ENCODE measurements around the gene TRPV3.

Gene TRPV3

DNA sequence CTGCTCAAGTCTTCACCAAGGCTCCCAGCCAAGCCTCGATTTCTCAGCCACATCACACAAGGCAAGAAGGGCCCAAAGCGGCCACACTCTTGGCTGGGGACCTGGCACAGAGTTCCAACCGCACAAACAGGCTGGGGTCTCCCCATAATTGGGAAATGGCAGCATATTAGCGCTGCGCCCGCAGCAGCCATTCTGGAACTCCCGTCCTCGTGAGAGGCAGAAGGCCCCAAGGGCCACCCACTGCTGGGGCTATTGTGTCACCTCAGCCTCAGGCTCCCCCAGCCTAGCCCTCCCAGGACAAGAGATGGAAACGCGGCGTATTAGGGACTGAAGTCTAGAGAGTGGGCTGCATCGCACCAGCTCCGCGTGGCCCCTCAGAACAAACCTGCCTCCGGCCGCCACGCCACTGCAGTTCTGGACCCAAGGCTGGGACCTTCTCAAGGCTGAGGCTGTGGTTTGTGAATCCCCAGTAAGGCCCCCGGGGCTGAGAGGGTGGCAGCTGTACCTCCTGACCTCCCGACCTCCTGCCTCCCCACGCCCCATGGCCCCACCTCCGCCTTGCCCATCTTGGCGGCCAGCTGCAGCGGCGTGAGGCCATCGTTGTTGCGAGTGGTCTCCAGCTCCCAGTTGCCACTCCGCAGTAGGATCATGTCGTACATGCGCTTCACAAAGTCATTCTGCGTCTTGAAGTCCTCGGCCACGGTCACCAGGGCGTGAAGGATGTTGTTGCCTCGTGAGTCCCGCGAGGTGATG lies 25.3 kb downstream of the TRPV3 start:
- peaks cover 13% of the 10 kb centered on the region for H3K4me1 ChIP-seq (ENCODE audit: control insufficient read depth, insufficient read depth, low read length)
- H3K4me3 ChIP-seq (ENCODE audit: low read length in 2 of 2): no peak overlapping the region
- no peak overlapping the region for H3K9ac ChIP-seq (ENCODE audit: low read length in 2 of 2)
- H3K36me3 ChIP-seq (ENCODE audit: control insufficient read depth in 2 of 2, insufficient read depth in 2 of 2, low read length in 2 of 2): no peaks in the 10 kb centered on the region
- no peaks in the 10 kb centered on the region for H3K9me3 ChIP-seq (ENCODE audit: control insufficient read depth in 2 of 2, low read length in 2 of 2)
- peaks cover 10 to 12% of the 10 kb centered on the region in 2 donors for H3K27me3 ChIP-seq (ENCODE audit: control insufficient read depth in 1 of 2, insufficient read depth in 2 of 2, low read length in 2 of 2)
- no peak overlapping the region for H3K27ac ChIP-seq (ENCODE audit: low read length)

DNA sequence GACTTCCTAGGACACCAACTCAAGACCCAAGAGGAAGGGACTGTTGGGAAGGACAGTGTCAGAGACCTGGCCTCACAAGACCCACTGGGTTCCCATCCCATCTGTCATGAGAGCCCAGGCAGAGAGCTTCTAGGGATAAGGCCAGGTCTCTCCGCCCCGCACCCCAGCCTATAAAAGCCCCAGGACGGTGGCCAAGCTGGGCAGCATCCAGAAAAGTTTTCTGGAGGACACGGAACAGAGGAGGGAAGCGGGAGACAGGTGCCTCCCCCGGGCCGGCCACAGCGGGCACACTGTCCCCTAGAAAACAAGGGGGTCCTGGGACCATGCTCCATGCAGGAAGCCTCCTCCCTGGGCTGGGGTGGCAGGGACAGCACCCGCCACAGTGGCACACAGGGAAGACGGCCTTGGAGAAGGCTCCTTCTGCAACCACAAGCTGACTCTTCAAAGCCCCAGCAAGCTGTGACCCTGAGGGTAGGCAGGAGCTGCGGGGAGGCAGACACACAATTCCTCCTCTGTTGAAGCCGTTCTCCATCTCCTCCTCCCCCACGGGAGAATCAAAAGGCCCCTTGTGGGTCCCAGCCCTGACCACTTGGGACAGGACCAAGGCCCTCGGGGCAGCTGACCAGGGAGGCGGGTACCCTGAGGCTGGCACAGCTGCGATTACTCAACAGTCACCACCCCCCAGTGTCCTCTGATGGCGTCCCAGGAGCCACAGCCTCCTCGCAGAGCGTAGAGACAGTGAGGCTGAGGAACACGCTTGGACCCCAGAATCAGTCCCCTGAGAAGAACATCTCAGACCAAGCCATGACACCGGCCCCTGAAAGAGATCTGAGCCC lies 26.1 kb downstream of the TRPV3 start:
- Histone ChIP-seq H3K4me3 (ENCODE audit: low read length in 2 of 2) (no peak overlapping the region), H3K36me3 (ENCODE audit: control insufficient read depth in 2 of 2, insufficient read depth in 2 of 2, low read length in 2 of 2) (no peaks in the 10 kb centered on the region), H3K4me1 (ENCODE audit: control insufficient read depth, insufficient read depth, low read length) (peaks cover 13% of the 10 kb centered on the region), H3K27me3 (ENCODE audit: control insufficient read depth in 1 of 2, insufficient read depth in 2 of 2, low read length in 2 of 2) (peaks cover 10 to 12% of the 10 kb centered on the region in 2 donors), H3K9ac (ENCODE audit: low read length in 2 of 2) (no peak overlapping the region), H3K27ac (ENCODE audit: low read length) (no peak overlapping the region), H3K9me3 (ENCODE audit: control insufficient read depth in 2 of 2, low read length in 2 of 2) (no peaks in the 10 kb centered on the region)

DNA sequence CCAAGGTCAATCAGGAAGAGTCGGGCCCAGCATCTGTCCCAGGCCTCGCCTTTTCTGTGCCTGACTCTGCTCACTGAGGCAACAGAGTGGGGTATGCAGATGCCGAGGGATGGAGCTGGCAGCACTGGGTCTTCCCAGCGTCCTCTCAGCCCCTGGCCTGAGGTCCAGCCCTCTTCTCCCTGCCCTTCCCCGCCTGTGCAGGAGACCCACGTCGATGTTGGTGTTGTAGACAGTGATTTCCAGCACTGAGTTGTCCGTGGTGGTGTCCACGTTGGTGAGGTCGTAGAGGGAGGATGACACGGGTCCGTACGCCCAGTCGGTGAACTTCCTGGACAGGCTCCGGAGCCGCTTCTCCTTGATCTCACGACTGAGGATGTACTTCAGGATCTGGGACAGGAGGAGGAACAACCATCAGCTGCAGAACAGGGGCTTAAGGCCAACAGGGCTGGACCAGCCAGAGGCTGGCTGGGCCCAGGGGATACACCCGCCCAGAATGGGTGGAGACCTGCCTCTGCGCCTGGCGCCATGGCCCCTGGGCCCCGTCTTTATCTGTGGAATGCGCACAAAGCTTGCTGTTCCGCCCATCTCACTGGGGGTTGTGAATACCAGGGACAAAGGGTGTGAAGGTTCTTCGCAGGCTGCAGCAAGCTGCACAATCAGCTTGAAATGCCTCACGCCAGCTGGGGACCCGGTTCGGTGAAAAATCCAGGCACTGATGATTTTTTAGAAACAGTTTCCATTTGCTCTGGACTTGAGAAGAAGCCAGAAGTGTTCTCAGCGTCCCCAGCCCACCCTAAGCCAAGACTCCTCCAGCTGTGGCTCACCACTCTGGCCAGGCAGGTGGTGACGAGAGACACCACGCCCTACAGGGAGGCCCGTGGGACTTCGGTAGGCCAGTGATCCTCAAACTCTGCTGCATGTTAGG lies 27.5 kb downstream of the TRPV3 start:
- H3K27me3 ChIP-seq (ENCODE audit: control insufficient read depth in 1 of 2, insufficient read depth in 2 of 2, low read length in 2 of 2): peaks cover 8 to 12% of the 10 kb centered on the region in 2 donors
- no peak overlapping the region for H3K9ac ChIP-seq (ENCODE audit: low read length in 2 of 2)
- H3K36me3 ChIP-seq (ENCODE audit: control insufficient read depth in 2 of 2, insufficient read depth in 2 of 2, low read length in 2 of 2): no peaks in the 10 kb centered on the region
- peak overlapping the region in 1 of 2 donors; percentile 44 for H3K4me3 ChIP-seq (ENCODE audit: low read length in 2 of 2)
- H3K9me3 ChIP-seq (ENCODE audit: control insufficient read depth in 2 of 2, low read length in 2 of 2): no peaks in the 10 kb centered on the region
- peaks cover 9% of the 10 kb centered on the region for H3K4me1 ChIP-seq (ENCODE audit: control insufficient read depth, insufficient read depth, low read length)
- no peak overlapping the region for H3K27ac ChIP-seq (ENCODE audit: low read length)

DNA sequence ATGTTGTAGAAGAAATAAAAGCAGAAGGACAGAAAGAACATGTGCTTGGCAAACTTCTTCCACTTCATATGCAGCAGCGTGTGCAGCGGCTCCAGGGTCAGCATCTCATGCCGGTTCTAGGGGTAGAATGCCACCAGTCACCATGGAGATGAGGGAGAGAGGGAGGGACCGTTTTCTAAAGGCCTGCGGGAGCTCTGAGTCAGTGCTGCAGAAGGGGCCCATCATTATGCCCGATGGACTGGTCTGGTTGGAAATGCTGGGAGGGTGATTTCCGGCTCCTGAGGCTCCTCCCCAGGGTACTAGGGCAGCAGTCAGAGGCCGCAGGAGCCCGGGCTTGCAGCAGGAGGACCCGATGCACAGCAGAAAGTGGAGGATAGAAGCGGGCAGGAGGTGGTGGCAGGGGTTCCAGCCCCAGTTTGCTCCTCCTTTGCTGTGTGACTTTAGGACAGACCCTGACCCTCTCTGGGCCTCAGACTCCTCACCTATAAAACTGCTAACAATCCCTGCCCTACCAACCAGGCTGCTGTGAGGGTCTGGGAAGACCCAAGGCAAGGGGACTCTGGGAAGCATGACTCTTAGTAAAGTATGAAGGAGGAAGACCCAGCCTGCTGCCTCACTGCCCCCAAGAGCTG lies 28.6 kb downstream of the TRPV3 start:
- Histone ChIP-seq H3K9me3 (ENCODE audit: control insufficient read depth in 2 of 2, low read length in 2 of 2) (no peaks in the 10 kb centered on the region), H3K4me1 (ENCODE audit: control insufficient read depth, insufficient read depth, low read length) (peaks cover 9% of the 10 kb centered on the region), H3K9ac (ENCODE audit: low read length in 2 of 2) (no peak overlapping the region), H3K27me3 (ENCODE audit: control insufficient read depth in 1 of 2, insufficient read depth in 2 of 2, low read length in 2 of 2) (peaks cover 8% of the 10 kb centered on the region in 2 donors), H3K4me3 (ENCODE audit: low read length in 2 of 2) (no peak overlapping the region), H3K27ac (ENCODE audit: low read length) (no peak overlapping the region), H3K36me3 (ENCODE audit: control insufficient read depth in 2 of 2, insufficient read depth in 2 of 2, low read length in 2 of 2) (no peaks in the 10 kb centered on the region)

DNA sequence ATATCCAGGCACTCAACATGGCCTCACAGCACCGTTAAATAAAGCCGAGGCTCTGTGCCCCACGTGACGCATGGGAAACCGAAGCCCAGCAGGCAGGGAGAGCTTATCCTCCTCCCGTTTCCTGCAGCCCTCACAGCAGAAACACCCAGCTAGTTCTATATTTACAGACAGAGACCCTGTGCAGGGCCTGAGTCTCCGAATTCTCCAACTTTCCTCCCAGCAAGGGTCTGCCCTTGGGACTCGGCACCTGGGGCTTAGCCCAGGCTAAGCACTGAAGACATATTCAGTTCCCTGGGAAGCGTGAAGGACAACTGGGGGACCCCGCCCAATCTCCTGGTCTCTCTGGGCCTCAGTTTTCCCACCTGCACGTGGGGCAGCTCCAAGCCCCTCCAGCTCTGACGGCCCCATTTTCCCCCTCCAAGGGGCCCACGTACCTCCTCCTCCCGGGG lies 29.2 kb downstream of the TRPV3 start:
- H3K4me3 ChIP-seq (ENCODE audit: low read length in 2 of 2): no peak overlapping the region

DNA sequence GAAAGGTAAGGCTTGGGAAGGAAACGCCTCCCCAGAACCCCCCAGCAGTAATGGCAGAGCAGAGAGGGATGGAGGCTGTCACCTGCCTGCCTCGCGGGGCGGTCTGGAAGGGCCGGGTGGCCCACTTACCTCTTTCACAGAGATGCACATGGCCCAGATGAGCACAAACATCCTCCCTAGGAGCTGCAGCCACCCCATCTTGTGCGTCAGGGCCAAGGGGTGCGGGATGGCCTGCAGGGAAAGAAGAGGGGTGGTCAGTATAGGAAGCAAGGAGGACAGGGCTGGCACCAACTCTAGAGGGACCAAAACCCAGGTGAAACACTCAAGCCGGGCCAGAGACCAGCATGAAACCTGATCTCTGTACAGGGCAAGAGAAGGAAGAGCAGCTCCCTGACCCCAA lies 29.7 kb downstream of the TRPV3 start:
- no peak overlapping the region for H3K9ac ChIP-seq (ENCODE audit: low read length in 2 of 2)

More for the DNA sequence above, 29.2 kb downstream of the TRPV3 start:
- Histone ChIP-seq H3K9ac (ENCODE audit: low read length in 2 of 2) (no peak overlapping the region), H3K36me3 (ENCODE audit: control insufficient read depth in 2 of 2, insufficient read depth in 2 of 2, low read length in 2 of 2) (no peaks in the 10 kb centered on the region), H3K27me3 (ENCODE audit: control insufficient read depth in 1 of 2, insufficient read depth in 2 of 2, low read length in 2 of 2) (peaks cover 8% of the 10 kb centered on the region in 2 donors), H3K27ac (ENCODE audit: low read length) (no peak overlapping the region), H3K4me1 (ENCODE audit: control insufficient read depth, insufficient read depth, low read length) (peaks cover 9% of the 10 kb centered on the region), H3K9me3 (ENCODE audit: control insufficient read depth in 2 of 2, low read length in 2 of 2) (no peaks in the 10 kb centered on the region)

DNA sequence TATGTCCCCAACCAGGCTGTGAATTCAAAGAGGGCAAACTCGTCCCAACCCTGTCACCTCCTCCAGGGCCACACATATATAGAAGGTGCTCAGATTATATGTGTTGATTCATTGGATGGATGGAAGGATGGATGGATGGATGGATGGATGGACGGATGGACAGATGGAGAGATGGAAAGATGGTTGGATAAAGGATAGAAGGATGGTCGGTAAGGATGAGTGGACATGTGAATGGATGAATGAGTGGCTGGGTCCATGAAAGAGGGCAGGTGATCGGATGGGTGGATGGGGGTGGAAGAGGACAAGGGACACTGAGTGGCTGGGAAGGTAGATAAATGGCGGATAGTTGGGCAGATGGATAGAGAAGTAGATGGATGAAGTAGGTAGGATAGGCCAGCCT lies 30.1 kb downstream of the TRPV3 start:
- Histone ChIP-seq H3K27ac (ENCODE audit: low read length) (no peak overlapping the region), H3K4me3 (ENCODE audit: low read length in 2 of 2) (no peak overlapping the region), H3K27me3 (ENCODE audit: control insufficient read depth in 1 of 2, insufficient read depth in 2 of 2, low read length in 2 of 2) (peaks cover 3% of the 10 kb centered on the region in 2 donors), H3K9me3 (ENCODE audit: control insufficient read depth in 2 of 2, low read length in 2 of 2) (no peaks in the 10 kb centered on the region), H3K9ac (ENCODE audit: low read length in 2 of 2) (no peak overlapping the region), H3K36me3 (ENCODE audit: control insufficient read depth in 2 of 2, insufficient read depth in 2 of 2, low read length in 2 of 2) (no peaks in the 10 kb centered on the region), H3K4me1 (ENCODE audit: control insufficient read depth, insufficient read depth, low read length) (peaks cover 9% of the 10 kb centered on the region)

More for the DNA sequence above, 29.7 kb downstream of the TRPV3 start:
- no peaks in the 10 kb centered on the region for H3K9me3 ChIP-seq (ENCODE audit: control insufficient read depth in 2 of 2, low read length in 2 of 2)
- no peaks in the 10 kb centered on the region for H3K36me3 ChIP-seq (ENCODE audit: control insufficient read depth in 2 of 2, insufficient read depth in 2 of 2, low read length in 2 of 2)
- peaks cover 6 to 7% of the 10 kb centered on the region in 2 donors for H3K27me3 ChIP-seq (ENCODE audit: control insufficient read depth in 1 of 2, insufficient read depth in 2 of 2, low read length in 2 of 2)
- H3K27ac ChIP-seq (ENCODE audit: low read length): no peak overlapping the region
- peaks cover 9% of the 10 kb centered on the region for H3K4me1 ChIP-seq (ENCODE audit: control insufficient read depth, insufficient read depth, low read length)
- H3K4me3 ChIP-seq (ENCODE audit: low read length in 2 of 2): no peak overlapping the region

DNA sequence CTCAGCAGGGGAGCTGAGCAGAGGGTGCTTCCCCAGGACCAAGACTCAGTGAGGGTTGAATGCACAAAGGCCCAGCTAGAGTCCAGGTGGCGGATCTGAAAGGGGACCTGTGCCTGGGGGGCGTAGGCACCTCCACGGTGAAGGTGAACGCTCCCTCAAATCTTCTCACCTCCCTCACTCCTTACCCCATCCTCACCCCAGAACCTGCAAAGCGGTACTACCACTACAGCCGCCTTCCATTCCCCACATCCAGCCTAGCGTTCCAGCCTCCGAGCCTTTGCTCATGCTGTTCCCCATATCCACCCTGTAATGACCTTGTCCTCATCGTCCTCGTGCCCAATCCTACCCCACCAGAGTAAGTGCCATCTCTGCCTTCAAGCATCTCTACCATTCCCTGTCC lies 30.6 kb downstream of the TRPV3 start:
- no peak overlapping the region for H3K9ac ChIP-seq (ENCODE audit: low read length in 2 of 2)
- no peak overlapping the region for H3K27ac ChIP-seq (ENCODE audit: low read length)
- H3K4me1 ChIP-seq (ENCODE audit: control insufficient read depth, insufficient read depth, low read length): peaks cover 9% of the 10 kb centered on the region
- H3K4me3 ChIP-seq (ENCODE audit: low read length in 2 of 2): no peak overlapping the region
- H3K36me3 ChIP-seq (ENCODE audit: control insufficient read depth in 2 of 2, insufficient read depth in 2 of 2, low read length in 2 of 2): no peaks in the 10 kb centered on the region
- H3K27me3 ChIP-seq (ENCODE audit: control insufficient read depth in 1 of 2, insufficient read depth in 2 of 2, low read length in 2 of 2): peaks cover 2% of the 10 kb centered on the region in 2 donors
- no peaks in the 10 kb centered on the region for H3K9me3 ChIP-seq (ENCODE audit: control insufficient read depth in 2 of 2, low read length in 2 of 2)

DNA sequence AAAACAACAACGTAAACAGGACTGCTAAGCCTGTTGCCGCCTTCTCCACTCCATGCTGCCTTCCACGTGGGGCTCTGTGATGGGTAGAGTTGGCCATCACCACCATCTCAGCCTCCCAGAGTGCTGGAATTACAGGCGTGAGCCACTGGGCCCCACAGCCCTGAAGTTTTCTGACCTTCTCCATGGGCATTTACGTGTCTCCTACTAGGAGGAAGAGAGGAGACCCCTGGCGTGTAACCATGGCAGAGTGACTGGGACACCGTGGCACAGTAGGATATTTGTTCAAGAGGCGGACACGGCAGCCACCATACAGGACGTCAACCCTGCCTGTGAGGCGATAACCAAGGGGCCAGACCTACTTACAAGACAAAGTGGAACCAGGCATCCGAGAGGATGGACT lies 31.1 kb downstream of the TRPV3 start:
- Histone ChIP-seq H3K36me3 (ENCODE audit: control insufficient read depth in 2 of 2, insufficient read depth in 2 of 2, low read length in 2 of 2) (no peaks in the 10 kb centered on the region), H3K4me1 (ENCODE audit: control insufficient read depth, insufficient read depth, low read length) (peaks cover 9% of the 10 kb centered on the region), H3K27me3 (ENCODE audit: control insufficient read depth in 1 of 2, insufficient read depth in 2 of 2, low read length in 2 of 2) (no peaks in the 10 kb centered on the region), H3K9ac (ENCODE audit: low read length in 2 of 2) (no peak overlapping the region), H3K4me3 (ENCODE audit: low read length in 2 of 2) (no peak overlapping the region), H3K27ac (ENCODE audit: low read length) (no peak overlapping the region), H3K9me3 (ENCODE audit: control insufficient read depth in 2 of 2, low read length in 2 of 2) (no peaks in the 10 kb centered on the region)

DNA sequence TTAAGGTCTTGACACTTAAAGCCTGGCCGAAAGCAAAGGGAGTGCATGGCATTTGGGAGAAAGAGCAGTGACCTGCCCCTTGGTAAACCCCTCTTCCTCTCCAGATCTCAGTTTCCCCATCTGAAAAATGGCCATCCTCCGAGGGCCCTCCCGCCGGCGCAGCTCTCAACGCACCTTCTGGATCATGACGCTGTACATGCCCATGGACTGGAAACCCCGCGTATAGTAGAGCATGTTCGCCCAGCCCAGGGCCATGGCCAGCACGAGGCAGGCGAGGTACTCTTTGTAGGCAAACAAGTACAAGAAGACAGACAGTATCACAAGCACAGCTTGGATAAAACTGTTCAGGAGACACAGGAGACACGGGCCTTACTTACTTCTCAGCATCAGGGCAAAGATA lies 33.6 kb downstream of the TRPV3 start:
- no peaks in the 10 kb centered on the region for H3K4me1 ChIP-seq (ENCODE audit: control insufficient read depth, insufficient read depth, low read length)
- no peak overlapping the region for H3K9ac ChIP-seq (ENCODE audit: low read length in 2 of 2)
- H3K4me3 ChIP-seq (ENCODE audit: low read length in 2 of 2): no peak overlapping the region
- no peaks in the 10 kb centered on the region for H3K27me3 ChIP-seq (ENCODE audit: control insufficient read depth in 1 of 2, insufficient read depth in 2 of 2, low read length in 2 of 2)
- H3K36me3 ChIP-seq (ENCODE audit: control insufficient read depth in 2 of 2, insufficient read depth in 2 of 2, low read length in 2 of 2): no peaks in the 10 kb centered on the region
- no peak overlapping the region for H3K27ac ChIP-seq (ENCODE audit: low read length)
- no peaks in the 10 kb centered on the region for H3K9me3 ChIP-seq (ENCODE audit: control insufficient read depth in 2 of 2, low read length in 2 of 2)
